K562 (cell line): Measurements from ENCODE around the gene FMN2. TPM values are rescaled to one million over a fixed set of nuclear protein-coding genes. Genes with fewer than 3 reads are reported as not detected.

Experiments
- ATAC-seq: fragments of 200-7000 bp; cut with Tn5 transposase; 3 replicates; pipeline ENCODE4 v1.9.1; 2020; ENCODE audit warnings: moderate library complexity
- BruUV-seq: library from RNA; stranded (reverse); fragments of 400-500 nt; replicated peaks from 2 replicates; lab custom pipeline; 2021; lab: Mats Ljungman, UMichigan
- CTCF ChIA-PET: fragments of 300-600 bp; formaldehyde crosslinking; extraction: SDS; loops from one replicate; lab custom pipeline; 2021; ENCODE audit warnings: low intra/inter-chr PET ratio; lab: Yijun Ruan, JAX
- POLR2A ChIA-PET: fragments of 300-600, 350-650 bp; sonication (Branson Sonifier 250); formaldehyde crosslinking; extraction: SDS; loops from one replicate; lab custom pipeline; 2021; ENCODE audit warnings: antibody characterized with exemption, inconsistent platforms; lab: Yijun Ruan, JAX
- DNase-seq, 4 experiments: peaks; one replicate each; pipeline versions ENCODE4 v3.0.0 to v3.0.0-alpha.2; 2011 to 2018; ENCODE audit warnings: low spot score in 3 of 4, mixed read lengths in 3 of 4; ENCODE audit errors: extremely low read depth in 1 of 4
- FAIRE-seq: peaks from 2 replicates; lab custom pipeline; 2011; peaks lifted over from hg19 to GRCh38; lab: Jason Lieb, UNC
- H2AFZ ChIP-seq: 2 replicates; pipeline ENCODE4 v1.6.0; 2011; ENCODE audit warnings: low read depth, low read length, control low read depth, inconsistent platforms
- H3K27ac ChIP-seq: fragments of 200-600 bp; 3 replicates; pipeline ENCODE4 v1.8.0; 2011; ENCODE audit warnings: low read depth, mild to moderate bottlenecking, control low read depth, inconsistent platforms, low read length, moderate library complexity, mixed read lengths; ENCODE audit errors: extremely low read depth
- H3K27me3 ChIP-seq, 2 experiments: fragments of 300-600 bp in 1 of 2; 2 replicates in 1 of 2; 3 replicates in 1 of 2; pipeline versions ENCODE4 v1.6.0 to v1.8.0; 2011; ENCODE audit warnings: inconsistent platforms in 2 of 2, low read length in 2 of 2, mild to moderate bottlenecking in 1 of 2, mixed read lengths in 1 of 2, moderate library complexity in 1 of 2; ENCODE audit not compliant: control insufficient read depth in 2 of 2, insufficient read depth in 2 of 2
- H3K36me3 ChIP-seq: fragments of 300-600 bp; 3 replicates; pipeline ENCODE4 v1.8.0; 2011; ENCODE audit warnings: mild to moderate bottlenecking, low read length, inconsistent platforms; ENCODE audit not compliant: control insufficient read depth, insufficient read depth
- H3K4me1 ChIP-seq, 2 experiments: fragments of 200-600 bp in 1 of 2; replicated peaks in 1 of 2; 2 replicates in 1 of 2; 3 replicates in 1 of 2; pipeline versions ENCODE4 v1.5.1 to v1.8.0; 2011; ENCODE audit warnings: inconsistent platforms in 2 of 2, low read length in 2 of 2, mild to moderate bottlenecking in 1 of 2, mixed read lengths in 1 of 2, moderate library complexity in 1 of 2; ENCODE audit not compliant: control insufficient read depth in 2 of 2, insufficient read depth in 2 of 2
- H3K4me2 ChIP-seq: 2 replicates; pipeline ENCODE4 v1.6.1; 2011; ENCODE audit warnings: low read length, control low read depth, inconsistent platforms, mixed read lengths; ENCODE audit not compliant: insufficient read depth
- H3K4me3 ChIP-seq: fragments of 200-600 bp; sonication (generic), shearing (Covaris generic); 2 replicates; pipeline ENCODE4 v1.5.1; 2016; ENCODE audit warnings: control low read depth, inconsistent platforms
- H3K79me2 ChIP-seq: fragments of 200-600 bp; 3 replicates; pipeline ENCODE4 v1.8.0; 2011; ENCODE audit warnings: low read length, inconsistent platforms; ENCODE audit not compliant: control insufficient read depth, insufficient read depth
- H3K9ac ChIP-seq, 2 experiments: 2 replicates each; pipeline versions ENCODE4 v1.6.0 to v1.6.1; 2011; ENCODE audit warnings: low read depth in 2 of 2, low read length in 2 of 2, control low read depth in 1 of 2, inconsistent platforms in 1 of 2, mild to moderate bottlenecking in 1 of 2, mixed read lengths in 1 of 2; ENCODE audit not compliant: insufficient read depth in 1 of 2
- H3K9me1 ChIP-seq: one replicate; pipeline ENCODE4 v1.6.0; 2011; ENCODE audit warnings: inconsistent platforms, mild to moderate bottlenecking, low read length, moderate library complexity; ENCODE audit not compliant: control insufficient read depth, insufficient read depth
- H3K9me3 ChIP-seq: replicated peaks from 2 replicates; pipeline ENCODE4 v1.5.1; 2011; ENCODE audit warnings: low read depth, low read length, inconsistent platforms; ENCODE audit not compliant: control insufficient read depth, insufficient read depth
- H4K20me1 ChIP-seq: replicated peaks from 2 replicates; pipeline ENCODE4 v1.6.1; 2011; ENCODE audit warnings: low read length, inconsistent platforms, mixed read lengths; ENCODE audit not compliant: control insufficient read depth, insufficient read depth
- CBFB ChIP-seq: sonication (generic); formaldehyde crosslinking; IDR thresholded peaks from 2 replicates; pipeline ENCODE4 v1.4.0; 2020; ENCODE audit warnings: mild to moderate bottlenecking, missing genetic modification reagents
- FOXO4 ChIP-seq: fragments of 450-650 bp; formaldehyde crosslinking; IDR thresholded peaks from 2 replicates; pipeline ENCODE4 v1.4.0; 2020; ENCODE audit warnings: mild to moderate bottlenecking, moderate library complexity
- WGBS: fragments of 100-300 bp; shearing (Covaris generic); methylation state at CpG from one replicate; pipeline ENCODE4 v1.1.6; 2016; ENCODE audit warnings: low coverage, mixed read lengths; ENCODE audit not compliant: insufficient coverage; ENCODE audit errors: missing lambda C conversion rate; 5-methylcytosine and 5-hydroxymethylcytosine counted together
- in situ Hi-C: fragments of 300-500 bp; cut with MboI; formaldehyde crosslinking; loops from 4 replicates; pipeline ENCODE4 v1.15.0; 2018; ENCODE audit warnings: inconsistent platforms, mixed read lengths
- intact Hi-C: fragments of 100-400 bp; cut with micrococcal nuclease; formaldehyde crosslinking; loops from 2 replicates; pipeline ENCODE4 v1.14.2; 2022
- polyA plus RNA-seq, 8 experiments: library from polyadenylated mRNA; depleted of rRNA in 4 of 8; stranded (reverse) in 5 of 8; unstranded in 3 of 8; fragments of >200 nt; fragmentation: Nextera tagmentation in 2 of 8; fragmentation: Illumina TruSeq in 1 of 8; extraction: Ambion mirVana in 2 of 8; extraction: Trizol in 1 of 8; gene quantifications; 2 replicates each; pipeline versions ENCODE4 v1.2.1 to v1.2.3, GENCODE V29; 2011 to 2014; ENCODE audit warnings: inconsistent platforms in 1 of 8, missing spikeins in 1 of 8
- total RNA-seq, 7 experiments: library from RNA; depleted of rRNA in 6 of 7; stranded (reverse); fragments of >200 nt in 6 of 7; fragmentation: Illumina TruSeq in 2 of 7; extraction: Trizol in 2 of 7; gene quantifications; 2 replicates each; pipeline versions ENCODE4 v1.2.1 to v1.2.3, GENCODE V29; 2011 to 2021; ENCODE audit warnings: low replicate concordance in 1 of 7
- TF ChIP-seq, protein P1 (sequence below): sonication (generic); formaldehyde crosslinking; IDR thresholded peaks from 2 replicates; pipeline ENCODE4 v1.8.0; 2022; ENCODE audit warnings: missing genetic modification reagents, mild to moderate bottlenecking, borderline replicate concordance

FMN2 gene
- total and polyA plus RNA-seq, 9 of the 15 experiments (the other 6 are each of a cell fraction or from before 2014, with no cell fraction given) = 0.15 to 0.45 (median 0.16) TPM; not detected in 3

DNA sequence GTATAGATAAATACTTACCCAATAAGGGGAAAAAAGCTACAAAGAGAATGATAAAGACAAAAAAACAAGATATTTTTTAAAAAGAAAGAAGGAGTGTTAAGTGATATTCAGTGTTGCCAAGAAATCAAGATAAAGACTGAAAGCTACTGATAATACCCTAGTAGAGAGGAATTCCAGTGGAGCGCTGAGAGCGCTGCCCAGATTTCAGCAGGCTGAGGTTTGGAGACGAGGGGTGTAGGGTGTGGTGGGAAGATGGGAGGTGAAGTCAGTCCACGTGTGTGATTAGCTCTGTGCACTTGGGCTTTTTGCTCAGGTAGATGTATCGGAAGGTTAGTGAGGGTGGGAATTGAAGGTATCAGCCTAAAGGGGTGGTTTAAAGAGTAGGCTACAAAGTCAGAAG is 47.8 kb downstream of the FMN2 start:
- no peaks in the 10 kb centered on the region for H3K4me1 ChIP-seq
- no TSS peak for BruUV-seq
- H3K36me3 ChIP-seq = no peaks in the 10 kb centered on the region
- intact Hi-C loops = no loop called here
- no peaks in the 10 kb centered on the region for H4K20me1 ChIP-seq
- CTCF ChIA-PET = no interaction called here
- no peaks in the 10 kb centered on the region for H3K9me3 ChIP-seq
- H3K4me3 ChIP-seq = no peak overlapping the region
- no peak for ATAC-seq
- no peak overlapping the region for H3K4me2 ChIP-seq
- H3K27me3 ChIP-seq = no peaks in the 10 kb centered on the region
- H3K9ac ChIP-seq = no peak overlapping the region
- in situ Hi-C loops = no loop called here
- H2AFZ ChIP-seq = no peak overlapping the region
- POLR2A ChIA-PET = no interaction called here
- H3K27ac ChIP-seq = no peak overlapping the region
- H3K9me1 ChIP-seq = no peaks in the 10 kb centered on the region
- no peak for FAIRE-seq
- 2% methylated on average over 5 of the region's 5 CpGs for WGBS
- no peak for TF ChIP-seq FOXO4 (CRISPR knock-in tag)
- TF ChIP-seq CBFB = no peak
- TF ChIP-seq, protein P1, sequence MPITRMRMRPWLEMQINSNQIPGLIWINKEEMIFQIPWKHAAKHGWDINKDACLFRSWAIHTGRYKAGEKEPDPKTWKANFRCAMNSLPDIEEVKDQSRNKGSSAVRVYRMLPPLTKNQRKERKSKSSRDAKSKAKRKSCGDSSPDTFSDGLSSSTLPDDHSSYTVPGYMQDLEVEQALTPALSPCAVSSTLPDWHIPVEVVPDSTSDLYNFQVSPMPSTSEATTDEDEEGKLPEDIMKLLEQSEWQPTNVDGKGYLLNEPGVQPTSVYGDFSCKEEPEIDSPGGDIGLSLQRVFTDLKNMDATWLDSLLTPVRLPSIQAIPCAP (CRISPR knock-in tag) = no peak
- TF ChIP-seq, all 486 proteins: peak for 0
- no peaks in the 10 kb centered on the region for H3K79me2 ChIP-seq
- DNase-seq = no peak
